H1 (cell line): ENCODE data around the gene SLC25A34. TPM values are rescaled to one million over a fixed set of nuclear protein-coding genes. Genes with fewer than 3 reads are reported as not detected.

ENCODE experiments used
- CTCF ChIA-PET: fragments of 300-600 bp; sonication (Branson Sonifier 250); formaldehyde crosslinking; loops from one replicate; lab custom pipeline; 2021; ENCODE audit not compliant: partially characterized antibody; lab: Charles Lee
- POLR2A ChIA-PET: fragments of 300-600 bp; sonication (Branson Sonifier 250); formaldehyde crosslinking; loops from one replicate; lab custom pipeline; 2021; ENCODE audit warnings: inconsistent platforms; ENCODE audit not compliant: partially characterized antibody; lab: Charles Lee
- DNase-seq, 2 experiments: peaks; one replicate each; pipeline versions ENCODE4 v3.0.0 to v3.0.0-alpha.2; 2010 to 2022; ENCODE audit warnings: low spot score in 2 of 2, low read depth in 1 of 2, mixed read lengths in 1 of 2
- FAIRE-seq: peaks from 2 replicates; lab custom pipeline; 2011; peaks lifted over from hg19 to GRCh38; lab: Jason Lieb, UNC
- H2AFZ ChIP-seq: 2 replicates; pipeline ENCODE4 v1.8.1; 2012; ENCODE audit warnings: low read length, inconsistent platforms
- H2AK5ac ChIP-seq: 2 replicates; pipeline ENCODE4 v1.6.1; 2013; ENCODE audit warnings: low read depth, low read length
- H2BK120ac ChIP-seq: replicated peaks from 2 replicates; pipeline ENCODE3; 2013; ENCODE audit warnings: low read depth, low read length, inconsistent platforms
- H2BK12ac ChIP-seq: 2 replicates; pipeline ENCODE4 v1.6.1; 2013; ENCODE audit warnings: low read depth, low read length
- H2BK15ac ChIP-seq: 2 replicates; pipeline ENCODE4 v1.6.1; 2013; ENCODE audit warnings: low read length
- H2BK20ac ChIP-seq: 2 replicates; pipeline ENCODE4 v1.6.1; 2013; ENCODE audit warnings: low read length
- H2BK5ac ChIP-seq: 2 replicates; pipeline ENCODE4 v1.6.1; 2013; ENCODE audit warnings: low read depth, low read length
- H3K14ac ChIP-seq: 2 replicates; pipeline ENCODE4 v1.6.1; 2013; ENCODE audit warnings: inconsistent platforms; ENCODE audit not compliant: insufficient read length
- H3K18ac ChIP-seq: 2 replicates; pipeline ENCODE4 v1.6.1; 2013; ENCODE audit warnings: low read length; ENCODE audit errors: extremely low read depth
- H3K23ac ChIP-seq: 2 replicates; pipeline ENCODE4 v1.6.1; 2013; ENCODE audit warnings: inconsistent platforms; ENCODE audit not compliant: insufficient read length
- H3K23me2 ChIP-seq: 2 replicates; pipeline ENCODE4 v1.6.1; 2013; ENCODE audit warnings: low read depth, low read length
- H3K27ac ChIP-seq: 2 replicates; pipeline ENCODE4 v1.6.1; 2011; ENCODE audit warnings: low read depth, low read length, inconsistent platforms
- H3K27me3 ChIP-seq, 4 experiments: replicated peaks in 1 of 4; 1 replicate in 1 of 4; 2 replicates in 3 of 4; pipeline versions ENCODE4 v1.6.1 to v1.8.1; 2011 to 2013; ENCODE audit warnings: low read length in 3 of 4, mild to moderate bottlenecking in 3 of 4, inconsistent platforms in 2 of 4, mixed read lengths in 2 of 4, moderate library complexity in 1 of 4; ENCODE audit not compliant: control insufficient read depth in 3 of 4, insufficient read depth in 3 of 4; ENCODE audit errors: extremely low read depth in 1 of 4
- H3K36me3 ChIP-seq, 4 experiments: 2 replicates each; pipeline versions ENCODE4 v1.6.1 to v1.8.1; 2011 to 2013; ENCODE audit warnings: mild to moderate bottlenecking in 4 of 4, low read length in 3 of 4, moderate library complexity in 2 of 4, control low read depth in 1 of 4, inconsistent platforms in 1 of 4; ENCODE audit not compliant: insufficient read depth in 4 of 4, control insufficient read depth in 2 of 4
- H3K4ac ChIP-seq: replicated peaks from 2 replicates; pipeline ENCODE3; 2013; ENCODE audit warnings: low read length, low read depth, mixed read lengths, inconsistent platforms; ENCODE audit not compliant: insufficient read length
- H3K4me1 ChIP-seq, 4 experiments: replicated peaks in 1 of 4; 1 replicate in 1 of 4; 2 replicates in 3 of 4; pipeline versions ENCODE4 v1.6.1 to v1.8.1; 2011 to 2013; ENCODE audit warnings: low read length in 3 of 4, inconsistent platforms in 2 of 4, mixed read lengths in 1 of 4; ENCODE audit not compliant: insufficient read depth in 4 of 4, control insufficient read depth in 3 of 4
- H3K4me2 ChIP-seq, 2 experiments: 2 replicates each; pipeline versions ENCODE4 v1.6.1 to v1.8.1; 2011 to 2013; ENCODE audit warnings: low read depth in 2 of 2, low read length in 2 of 2, control low read depth in 1 of 2, inconsistent platforms in 1 of 2, mild to moderate bottlenecking in 1 of 2; ENCODE audit not compliant: insufficient read depth in 1 of 2
- H3K4me3 ChIP-seq, 4 experiments: fragments of 200-600, 300-600 bp in 1 of 4; sonication (generic), shearing (Covaris generic), sonication (Bioruptor Twin) in 1 of 4; 2 replicates each; pipeline versions ENCODE4 v1.5.1 to v1.8.1; 2011 to 2016; ENCODE audit warnings: low read length in 4 of 4, low read depth in 3 of 4, control low read depth in 2 of 4, inconsistent platforms in 2 of 4, mild to moderate bottlenecking in 2 of 4, mixed read lengths in 1 of 4, moderate library complexity in 1 of 4; ENCODE audit not compliant: insufficient read depth in 2 of 4; ENCODE audit errors: extremely low read depth in 1 of 4
- H3K56ac ChIP-seq: replicated peaks from 2 replicates; pipeline ENCODE3; 2013; ENCODE audit warnings: low read depth, mild to moderate bottlenecking, mixed read lengths, low read length, inconsistent platforms; ENCODE audit not compliant: insufficient read length
- H3K79me1 ChIP-seq: 2 replicates; pipeline ENCODE4 v1.6.1; 2013; ENCODE audit warnings: low read depth, low read length, control low read depth
- H3K79me2 ChIP-seq, 2 experiments: 2 replicates each; pipeline versions ENCODE4 v1.6.1 to v1.8.1; 2012 to 2013; ENCODE audit warnings: low read length in 2 of 2, mild to moderate bottlenecking in 2 of 2, inconsistent platforms in 1 of 2; ENCODE audit not compliant: insufficient read depth in 2 of 2, control insufficient read depth in 1 of 2
- H3K9ac ChIP-seq, 4 experiments: replicated peaks in 1 of 4; 1 replicate in 1 of 4; 2 replicates in 3 of 4; pipeline versions ENCODE4 v1.6.1 to v1.8.1; 2011 to 2013; ENCODE audit warnings: low read depth in 3 of 4, low read length in 3 of 4, control low read depth in 2 of 4, mild to moderate bottlenecking in 2 of 4, moderate library complexity in 2 of 4, inconsistent platforms in 1 of 4; ENCODE audit errors: extremely low read depth in 1 of 4
- H3K9me3 ChIP-seq, 2 experiments: 2 replicates each; pipeline versions ENCODE4 v1.6.1 to v1.8.1; 2012 to 2013; ENCODE audit warnings: mild to moderate bottlenecking in 2 of 2, moderate library complexity in 2 of 2, control low read depth in 1 of 2, inconsistent platforms in 1 of 2, low read depth in 1 of 2, low read length in 1 of 2, mixed read lengths in 1 of 2; ENCODE audit not compliant: insufficient read depth in 2 of 2
- H4K20me1 ChIP-seq, 2 experiments: replicated peaks in 1 of 2; 2 replicates each; pipeline versions ENCODE3 to v1.8.1; 2011 to 2013; ENCODE audit warnings: inconsistent platforms in 2 of 2, low read length in 2 of 2, mild to moderate bottlenecking in 1 of 2; ENCODE audit not compliant: insufficient read depth in 2 of 2, control insufficient read depth in 1 of 2
- H4K5ac ChIP-seq: 2 replicates; pipeline ENCODE4 v1.6.1; 2013; ENCODE audit warnings: low read length, low read depth, mixed read lengths, inconsistent platforms; ENCODE audit not compliant: insufficient read length
- H4K8ac ChIP-seq: 2 replicates; pipeline ENCODE4 v1.8.0; 2013; ENCODE audit warnings: mild to moderate bottlenecking, moderate library complexity, low read length, inconsistent platforms; ENCODE audit not compliant: insufficient read depth; ENCODE audit errors: extremely low read depth
- H4K91ac ChIP-seq: replicated peaks from 2 replicates; pipeline ENCODE3; 2013; ENCODE audit warnings: low read length, mixed read lengths, inconsistent platforms; ENCODE audit not compliant: insufficient read length
- BACH1 ChIP-seq: IDR thresholded peaks from 2 replicates; pipeline ENCODE4 v1.6.1; 2012; ENCODE audit warnings: low read length, improper control_type of control experiment
- GTF2F1 ChIP-seq: IDR thresholded peaks from 2 replicates; pipeline ENCODE4 v1.6.1; 2012; ENCODE audit warnings: low read depth, low read length, improper control_type of control experiment, borderline replicate concordance
- RAD21 ChIP-seq, 2 experiments: IDR thresholded peaks in 1 of 2; conservative IDR thresholded peaks in 1 of 2; 2 replicates each; pipeline ENCODE4 v1.6.1; 2011; ENCODE audit warnings: low read depth in 2 of 2, low read length in 2 of 2, improper control_type of control experiment in 1 of 2, inconsistent platforms in 1 of 2, mild to moderate bottlenecking in 1 of 2, moderate library complexity in 1 of 2
- RFX5 ChIP-seq: IDR thresholded peaks from 2 replicates; pipeline ENCODE4 v1.6.1; 2011; ENCODE audit warnings: low read depth, low read length, improper control_type of control experiment, borderline replicate concordance
- SIN3A ChIP-seq, 2 experiments: IDR thresholded peaks in 1 of 2; conservative IDR thresholded peaks in 1 of 2; 2 replicates each; pipeline ENCODE4 v1.6.1; 2011 to 2012; ENCODE audit warnings: low read length in 2 of 2, improper control_type of control experiment in 1 of 2, low read depth in 1 of 2, mild to moderate bottlenecking in 1 of 2
- TCF12 ChIP-seq: IDR thresholded peaks from 2 replicates; pipeline ENCODE4 v1.6.1; 2011; ENCODE audit warnings: low read depth, mild to moderate bottlenecking, low read length
- TEAD4 ChIP-seq: IDR thresholded peaks from 2 replicates; pipeline ENCODE4 v1.6.1; 2012; ENCODE audit warnings: low read depth, low read length, inconsistent platforms, mixed read lengths
- WGBS, 2 experiments: shearing (Covaris generic) in 1 of 2; methylation state at CpG; one replicate each; pipeline versions ENCODE4 v1.1.6 to v1.1.7; 2013 to 2015; ENCODE audit warnings: low lambda C conversion rate in 2 of 2, mixed read lengths in 2 of 2, inconsistent platforms in 1 of 2, low coverage in 1 of 2, missing lambda C conversion rate in 1 of 2; ENCODE audit not compliant: insufficient replicate concordance in 2 of 2, insufficient coverage in 1 of 2, insufficient read length in 1 of 2; ENCODE audit errors: extremely low coverage in 1 of 2, missing lambda C conversion rate in 1 of 2; 5-methylcytosine and 5-hydroxymethylcytosine counted together
- polyA plus RNA-seq, 7 experiments: library from polyadenylated mRNA; depleted of rRNA in 3 of 7; stranded (reverse) in 5 of 7; unstranded in 2 of 7; fragments of >200 nt in 5 of 7; fragments of 200-250 nt in 2 of 7; gene quantifications; 1 replicate in 5 of 7; 2 replicates in 1 of 7; 4 replicates in 1 of 7; pipeline versions ENCODE4 v1.2.1 to v1.2.3, GENCODE V29; 2011 to 2013; ENCODE audit warnings: missing spikeins in 2 of 7, mixed read lengths in 2 of 7
- total RNA-seq: library from RNA; stranded (reverse); fragmentation: NEBNext Ultra II Directional; extraction: Animal tissue kit (Norgen Biotek cat#: 25700); gene quantifications from 2 replicates; pipeline ENCODE4 v1.2.1, GENCODE V29; 2021

SLC25A34 gene
- total and polyA plus RNA-seq, 2 of the 8 experiments (the other 6 are each of a cell fraction or from before 2014, with no cell fraction given) = 0.48 to 0.62 TPM

DNA sequence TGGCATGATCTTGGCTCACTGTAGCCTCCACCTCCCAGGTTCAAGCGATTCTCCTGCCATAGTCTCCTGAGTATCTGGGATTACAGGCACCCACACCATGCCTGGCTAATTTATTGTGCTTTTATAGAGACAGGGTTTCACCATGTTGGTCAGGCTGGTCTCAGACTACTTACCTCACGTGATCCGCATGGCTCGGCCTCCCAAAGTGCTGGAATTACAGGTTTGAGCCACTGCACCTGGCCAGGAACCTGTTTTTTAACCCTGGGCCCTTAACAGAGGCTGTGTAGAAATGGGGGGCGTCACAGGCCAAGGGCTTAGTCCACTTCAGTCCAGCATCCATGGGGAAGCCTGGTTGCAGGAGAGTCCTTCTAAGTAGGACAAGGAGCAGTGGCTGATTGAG is 31.9 kb downstream of the SLC25A34 start:
- no peak overlapping the region for H3K4me2 ChIP-seq
- H2BK12ac ChIP-seq = no peak overlapping the region
- peaks cover 25 to 81% (median 49%) of the 10 kb centered on the region in 4 experiments for H3K36me3 ChIP-seq
- H3K27ac ChIP-seq = no peak overlapping the region
- no peak overlapping the region for H2AFZ ChIP-seq
- H3K4me3 ChIP-seq = no peak overlapping the region
- no peaks in the 10 kb centered on the region for H3K23me2 ChIP-seq
- ChIA-PET POLR2A (interaction anchor here (1.6 to 5.3 kb wide), 4 partner anchors 7 to 20 kb away, joined by 7 to 37 read pairs (median 22); no protein-coding TSS in a partner anchor), CTCF (interaction anchor here (0.8 to 1.5 kb wide), 2 partner anchors 10 to 27 kb away, joined by 3 to 4 read pairs; no protein-coding TSS in a partner anchor)
- no peak overlapping the region for H2BK15ac ChIP-seq
- H4K91ac ChIP-seq = no peak overlapping the region
- no peak overlapping the region for H4K8ac ChIP-seq
- H3K27me3 ChIP-seq = no peaks in the 10 kb centered on the region
- no peak overlapping the region for H3K4ac ChIP-seq
- H4K20me1 ChIP-seq = peaks cover 5 to 12% of the 10 kb centered on the region in 2 experiments
- H4K5ac ChIP-seq = no peak overlapping the region
- H3K9me3 ChIP-seq = no peaks in the 10 kb centered on the region
- H2AK5ac ChIP-seq = no peak overlapping the region
- DNase-seq (no peak), FAIRE-seq (no peak)
- no peak overlapping the region for H2BK5ac ChIP-seq
- H3K14ac ChIP-seq = no peak overlapping the region
- no peak overlapping the region for H3K9ac ChIP-seq
- no peak overlapping the region for H3K23ac ChIP-seq
- H3K18ac ChIP-seq = no peak overlapping the region
- no peak overlapping the region for H2BK20ac ChIP-seq
- peaks cover 8% of the 10 kb centered on the region for H3K79me1 ChIP-seq
- H3K4me1 ChIP-seq = no peaks in the 10 kb centered on the region; a peak in 2 of 7 replicates
- TF ChIP-seq RFX5 (no peak), TEAD4 (no peak), BACH1 (no peak), SIN3A (conservative IDR thresholded peaks at IDR 0.05 in 1 of 2, IDR thresholded peaks at IDR 0.05 in 1 of 2; ENCODE audit: low read depth in 1 of 2, low read length in 2 of 2) (no peak), TCF12 (no peak), GTF2F1 (no peak), RAD21 (IDR thresholded peaks at IDR 0.05 in 1 of 2, conservative IDR thresholded peaks at IDR 0.05 in 1 of 2; ENCODE audit: low read depth in 2 of 2, low read length in 2 of 2) (no peak)
- H2BK120ac ChIP-seq = no peak overlapping the region
- H3K56ac ChIP-seq = no peak overlapping the region
- WGBS, 2 experiments = 88% methylated on average over 5 of the region's 5 CpGs; no CpG with 5 or more reads in 1 of the 2 experiments
- peaks cover 0 to 8% of the 10 kb centered on the region in 2 experiments; a peak in 2 of 4 replicates for H3K79me2 ChIP-seq
